OCI-LY7 (cell line): ENCODE results near the gene MAP2K2. TPM values are rescaled to one million over a fixed set of nuclear protein-coding genes. Genes with fewer than 3 reads are reported as not detected.

Source experiments
- BruUV-seq: library from RNA; stranded (reverse); fragments of 400-500 nt; replicated peaks from 2 replicates; lab custom pipeline; 2021; lab: Mats Ljungman, UMichigan
- CTCF ChIA-PET: fragments of 300-600 bp; sonication (Branson Sonifier 250); formaldehyde crosslinking; loops from one replicate; lab custom pipeline; 2022; ENCODE audit warnings: antibody characterized with exemption; ENCODE audit not compliant: unreplicated experiment; lab: Charles Lee
- POLR2A ChIA-PET: fragments of 300-600 bp; sonication (Branson Sonifier 250); formaldehyde crosslinking; loops from one replicate; lab custom pipeline; 2022; ENCODE audit warnings: antibody characterized with exemption; lab: Charles Lee
- DNase-seq: peaks from one replicate; pipeline ENCODE4 v3.0.0-alpha.2; 2015; ENCODE audit warnings: low spot score
- H2AFZ ChIP-seq: fragments of 200-600 bp; sonication (generic), shearing (Covaris generic); 2 replicates; pipeline ENCODE4 v1.6.1; 2014; ENCODE audit warnings: mild to moderate bottlenecking, antibody characterized with exemption, low read length, moderate library complexity
- H3K27ac ChIP-seq: fragments of 200-600 bp; sonication (generic); 2 replicates; pipeline ENCODE4 v1.5.1; 2014; ENCODE audit warnings: mixed run types, low read depth, mild to moderate bottlenecking, moderate library complexity, low read length, inconsistent platforms; ENCODE audit not compliant: poor library complexity, severe bottlenecking
- H3K36me3 ChIP-seq: fragments of 200-600 bp; sonication (generic); 2 replicates; pipeline ENCODE4 v1.6.1; 2014; ENCODE audit warnings: mild to moderate bottlenecking, antibody characterized with exemption, low read length, moderate library complexity, mixed read lengths; ENCODE audit not compliant: insufficient read depth
- H3K4me1 ChIP-seq: fragments of 200-600 bp; sonication (generic); 2 replicates; pipeline ENCODE4 v1.5.1; 2014; ENCODE audit warnings: mild to moderate bottlenecking, low read length; ENCODE audit not compliant: insufficient read depth, poor library complexity, severe bottlenecking
- H3K4me2 ChIP-seq: fragments of 200-600 bp; sonication (generic); 2 replicates; pipeline ENCODE4 v1.6.1; 2014; ENCODE audit warnings: mild to moderate bottlenecking, low read length
- H3K4me3 ChIP-seq: fragments of 200-600 bp; sonication (generic); 2 replicates; pipeline ENCODE4 v1.5.1; 2014; ENCODE audit warnings: mild to moderate bottlenecking, low read depth, low read length; ENCODE audit not compliant: poor library complexity, severe bottlenecking
- H3K79me2 ChIP-seq: fragments of 200-600 bp; sonication (generic); 2 replicates; pipeline ENCODE4 v1.6.1; 2016; ENCODE audit warnings: low read depth, mild to moderate bottlenecking, low read length, moderate library complexity, mixed read lengths; ENCODE audit not compliant: insufficient read depth
- H3K9me2 ChIP-seq: fragments of 200-600 bp; sonication (generic); 2 replicates; pipeline ENCODE4 v1.6.1; 2016; ENCODE audit warnings: mild to moderate bottlenecking, low read length, mixed read lengths; ENCODE audit not compliant: insufficient read depth
- H3K9me3 ChIP-seq: fragments of 200-600 bp; sonication (generic); 2 replicates; pipeline ENCODE4 v1.6.1; 2014; ENCODE audit warnings: mild to moderate bottlenecking, mixed run types, low read length, mixed read lengths
- H4K20me1 ChIP-seq: fragments of 200-600 bp; sonication (generic); 2 replicates; pipeline ENCODE4 v1.6.1; 2014; ENCODE audit warnings: mild to moderate bottlenecking, antibody characterized with exemption, low read length, moderate library complexity, mixed read lengths; ENCODE audit not compliant: insufficient read depth
- CTCF ChIP-seq: fragments of 200-600 bp; sonication (generic); conservative IDR thresholded peaks from 2 replicates; pipeline ENCODE4 v1.5.1; 2014; ENCODE audit warnings: mild to moderate bottlenecking, antibody characterized with exemption, low read length, moderate library complexity, mixed read lengths
- EZH2phosphoT487 ChIP-seq: fragments of 200-600 bp; sonication (generic); IDR thresholded peaks from 2 replicates; pipeline ENCODE4 v1.6.1; 2018; ENCODE audit warnings: low read depth, borderline replicate concordance, mild to moderate bottlenecking, mixed run types, antibody characterized with exemption, low read length, moderate library complexity, mixed read lengths
- intact Hi-C: fragments of 100-400 bp; cut with micrococcal nuclease; formaldehyde crosslinking; loops from one replicate; pipeline ENCODE4 v1.10.0; 2022; ENCODE audit not compliant: unreplicated experiment
- total RNA-seq, 2 experiments: library from RNA; depleted of rRNA in 1 of 2; stranded (reverse); fragments of >200 nt in 1 of 2; shearing (Covaris generic) in 1 of 2; gene quantifications; 2 replicates each; pipeline ENCODE4 v1.2.3, GENCODE V29; 2014 to 2022

The MAP2K2 gene
- total RNA-seq, 2 experiments from 2014 or later = 105 to 116 TPM

- H3K36me3 ChIP-seq = peaks cover 89% of the 10 kb centered on the region
- ChIA-PET CTCF (no interaction called here), POLR2A (no interaction called here)
- H3K9me3 ChIP-seq = no peaks in the 10 kb centered on the region
- H3K4me1 ChIP-seq = no peaks in the 10 kb centered on the region
- no peak overlapping the region for H3K27ac ChIP-seq
- H2AFZ ChIP-seq = no peak overlapping the region
- TF ChIP-seq EZH2phosphoT487 (no peak), CTCF (no peak)
- no peak overlapping the region for H3K4me2 ChIP-seq
- H4K20me1 ChIP-seq = no peaks in the 10 kb centered on the region; the same call in 1 of the 2 replicates
- H3K4me3 ChIP-seq = no peak overlapping the region
- no peaks in the 10 kb centered on the region for H3K9me2 ChIP-seq
- intact Hi-C loops = no loop called here
- peaks cover 64% of the 10 kb centered on the region for H3K79me2 ChIP-seq
- no TSS peak for BruUV-seq
- DNase-seq = no peak
Observed at GRCh38 chr19:4051175-4052101, 72.5 kb downstream of the MAP2K2 start.

- Histone ChIP-seq H4K20me1 (no peaks in the 10 kb centered on the region; the same call in 1 of the 2 replicates), H3K4me2 (no peak overlapping the region), H3K9me3 (no peaks in the 10 kb centered on the region), H3K79me2 (peaks cover 75% of the 10 kb centered on the region), H3K4me1 (no peaks in the 10 kb centered on the region), H3K27ac (no peak overlapping the region), H3K4me3 (no peak overlapping the region), H3K9me2 (no peaks in the 10 kb centered on the region), H3K36me3 (peaks cover 92% of the 10 kb centered on the region), H2AFZ (no peak overlapping the region)
- TF ChIP-seq EZH2phosphoT487 (no peak), CTCF (no peak)
- BruUV-seq = no TSS peak
- intact Hi-C loops = no loop called here
- CTCF ChIA-PET = no interaction called here
- DNase-seq = no peak
- POLR2A ChIA-PET = interaction anchor here (0.7 kb wide), 1 partner anchor 112 kb away, joined by 3 read pairs; no protein-coding TSS in a partner anchor
Observed at GRCh38 chr19:4049432-4049831, 74.5 kb downstream of the MAP2K2 start.
